Islet precursor cell (in vitro differentiated cells): ENCODE data around the gene SEPTIN2.
"Not testable (repeated sequence)": the region's sequence is repeated elsewhere in the genome, so short reads cannot be mapped to it uniquely, and the experiment has no call there.

Experiments used
- DNase-seq: peaks from one replicate; pipeline ENCODE4 v3.0.0-alpha.2; 2018

SEPTIN2 gene

GRCh38 chr2:241354668-241355658, 39.2 kb downstream of the SEPTIN2 start:
- peak; percentile 90 for DNase-seq

DNA sequence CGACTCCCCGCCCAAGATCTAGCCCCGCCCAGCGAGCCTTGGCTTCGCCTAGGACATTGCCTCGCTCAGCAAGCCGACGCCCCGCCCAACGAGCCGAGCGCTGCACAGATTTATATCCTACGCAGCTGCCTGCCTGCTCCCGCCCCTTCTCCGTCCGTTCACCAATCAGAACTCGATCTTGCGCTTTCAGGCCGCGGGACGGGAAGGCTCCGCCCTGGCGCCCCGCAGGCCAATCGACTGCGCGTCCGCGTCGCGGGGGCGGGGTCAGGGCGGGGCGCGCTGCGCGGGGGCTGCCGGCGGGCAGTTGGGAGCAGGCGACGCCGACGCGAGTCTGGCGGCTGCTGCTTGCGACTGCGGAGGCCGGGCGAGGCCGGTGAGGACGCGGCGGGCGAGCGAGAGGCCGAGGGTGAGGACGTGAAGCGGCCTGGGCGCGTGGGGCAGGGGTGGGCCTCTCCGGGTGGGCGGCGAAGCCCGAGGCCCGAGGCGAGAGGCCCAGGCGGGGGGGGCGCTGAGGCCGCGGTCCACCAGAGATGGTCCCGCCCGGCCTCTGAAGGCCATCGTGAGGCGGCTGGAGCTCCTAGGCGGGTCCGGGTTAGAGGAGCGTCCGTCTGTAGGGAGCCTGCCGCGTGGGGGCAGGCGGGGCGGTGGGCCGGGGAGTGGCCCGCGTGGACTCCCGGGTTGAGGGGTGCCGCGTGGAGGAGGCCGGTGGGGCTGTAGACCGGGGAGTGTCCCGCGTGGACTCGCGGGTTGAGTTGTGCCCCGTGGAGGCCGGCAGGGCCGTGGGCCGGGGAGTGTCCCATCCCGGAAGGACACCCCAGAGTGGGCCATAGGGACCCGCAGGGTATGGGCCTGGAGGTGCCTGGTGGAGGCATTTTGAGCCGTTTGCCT, 40.5 kb downstream of the SEPTIN2 start, which contains the start of gene FARP2:
Gene FARP2 (plus strand): TSS at position 303 of the 888 bp plus-strand sequence. CDS start 16,823 bp downstream, outside the sequence.
- DNase-seq, result peak; percentile 100

GRCh38 chr2:241356871-241357260, 41.1 kb downstream of the SEPTIN2 start:
- DNase-seq, result no peak

- DNase-seq, result no peak
Observed at GRCh38 chr2:241357531-241357930, 41.8 kb downstream of the SEPTIN2 start.

DNA sequence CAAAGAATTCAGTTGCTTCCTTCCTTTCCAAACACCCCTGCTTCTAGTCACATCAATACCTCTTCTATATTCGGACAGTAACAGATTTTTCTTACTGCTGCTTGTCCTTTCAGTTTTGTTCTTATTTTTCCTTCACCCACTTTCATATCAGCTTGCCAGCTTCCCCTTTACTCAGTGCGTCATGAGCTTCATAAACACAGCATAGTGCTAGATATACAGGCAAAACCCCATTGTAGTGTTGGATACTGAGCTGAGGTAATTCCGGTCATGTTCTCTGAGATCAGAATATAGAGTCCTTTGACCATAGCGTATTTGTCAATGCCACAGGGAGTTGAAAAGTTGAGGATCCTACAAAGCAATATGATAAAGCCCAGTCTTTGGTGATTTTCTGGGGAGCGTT, 42.7 kb downstream of the SEPTIN2 start:
- DNase-seq, result no peak

DNA sequence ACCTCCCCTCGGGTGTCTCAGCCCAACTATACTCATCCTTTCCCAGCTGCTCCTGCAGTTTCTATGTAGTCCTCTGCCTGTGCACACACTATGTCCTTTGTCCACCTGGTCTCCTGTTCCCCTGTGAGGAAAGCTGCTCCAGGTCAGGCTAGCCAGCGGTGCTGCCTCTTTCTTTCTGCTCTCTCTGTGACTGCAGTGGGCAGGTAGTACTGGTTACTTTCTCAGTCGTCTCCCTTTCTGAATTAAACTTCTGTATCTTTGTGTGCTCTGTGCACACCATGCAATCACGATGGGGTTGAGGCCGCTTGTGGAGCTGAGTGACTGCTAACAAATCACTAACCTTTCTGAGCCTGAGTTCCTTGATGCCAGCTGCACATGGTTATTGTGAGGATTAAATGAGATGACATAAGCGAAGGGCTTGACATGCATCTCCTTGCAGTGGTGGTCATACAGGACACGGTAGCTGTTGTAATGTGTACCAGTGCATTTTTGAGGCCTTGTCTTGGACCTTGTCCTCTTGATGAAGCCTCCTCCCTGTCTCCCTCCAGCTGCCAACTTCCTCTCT, 43.8 kb downstream of the SEPTIN2 start:
- DNase-seq, result no peak

DNA sequence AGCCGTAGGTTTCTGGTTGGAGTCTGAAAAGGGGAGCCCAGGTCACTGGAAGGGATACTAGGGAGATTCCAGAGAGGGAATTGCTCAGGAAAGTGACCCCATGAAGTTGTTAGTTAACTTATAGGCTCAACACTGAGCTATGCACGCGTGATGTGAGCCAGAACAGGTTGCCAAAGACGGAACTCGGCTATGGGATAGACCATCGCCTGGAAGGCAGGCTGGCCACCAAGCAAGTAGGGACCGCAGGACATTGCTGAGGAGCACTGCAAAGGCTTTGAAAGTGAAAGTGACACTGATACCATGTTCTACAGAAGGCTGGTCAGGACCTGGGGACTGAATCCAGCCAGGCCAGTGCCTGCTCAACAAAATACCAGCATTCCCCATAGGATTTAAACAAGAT, 47.7 kb downstream of the SEPTIN2 start:
- DNase-seq, result no peak

GRCh38 chr2:241364781-241365180, 49.1 kb downstream of the SEPTIN2 start:
- DNase-seq, result no peak

GRCh38 chr2:241366678-241367077, 51.0 kb downstream of the SEPTIN2 start:
- no peak for DNase-seq

GRCh38 chr2:241368643-241369042, 52.9 kb downstream of the SEPTIN2 start:
- no peak for DNase-seq

GRCh38 chr2:241372361-241372992, 56.8 kb downstream of the SEPTIN2 start:
- no peak for DNase-seq

DNA sequence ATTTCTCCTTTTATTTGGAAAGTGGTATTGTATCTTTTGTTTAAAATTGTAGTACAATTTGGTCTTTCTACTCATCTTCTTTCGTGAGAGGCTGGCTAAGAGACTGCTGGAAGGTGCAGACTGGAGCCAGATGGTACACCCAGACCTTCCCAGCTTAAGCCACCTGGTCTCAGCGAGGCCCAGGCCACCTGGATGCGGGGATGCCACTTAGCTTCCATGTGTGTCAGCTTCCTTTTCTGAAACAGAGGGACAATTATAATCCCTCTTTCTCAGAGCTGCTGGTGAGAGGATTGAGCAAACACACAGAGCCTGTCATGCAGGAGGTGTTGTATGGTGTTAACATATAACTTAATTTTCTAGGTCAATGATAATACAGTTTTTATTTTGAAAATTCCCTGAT, 57.7 kb downstream of the SEPTIN2 start:
- DNase-seq, result no peak

DNA sequence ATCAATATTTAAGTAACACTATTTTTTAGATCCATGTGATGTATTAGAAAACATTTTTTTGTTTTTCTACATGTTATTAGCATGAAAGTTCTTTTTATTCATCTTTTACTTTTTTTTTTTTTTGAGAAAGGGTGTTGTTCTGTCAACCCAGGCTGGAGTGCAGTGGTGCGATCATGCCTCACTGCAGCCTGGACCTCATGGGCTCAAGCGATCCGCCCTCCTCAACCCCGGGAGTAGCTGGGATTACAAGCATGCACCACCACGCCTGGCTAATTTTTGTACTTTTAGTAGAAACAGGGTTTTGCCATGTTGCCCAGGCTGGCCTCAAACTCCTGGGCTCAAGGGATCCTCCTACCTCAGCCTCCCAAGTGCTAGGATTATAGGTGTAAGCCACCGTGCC, 58.2 kb downstream of the SEPTIN2 start:
- not testable (repeated sequence) for DNase-seq

DNA sequence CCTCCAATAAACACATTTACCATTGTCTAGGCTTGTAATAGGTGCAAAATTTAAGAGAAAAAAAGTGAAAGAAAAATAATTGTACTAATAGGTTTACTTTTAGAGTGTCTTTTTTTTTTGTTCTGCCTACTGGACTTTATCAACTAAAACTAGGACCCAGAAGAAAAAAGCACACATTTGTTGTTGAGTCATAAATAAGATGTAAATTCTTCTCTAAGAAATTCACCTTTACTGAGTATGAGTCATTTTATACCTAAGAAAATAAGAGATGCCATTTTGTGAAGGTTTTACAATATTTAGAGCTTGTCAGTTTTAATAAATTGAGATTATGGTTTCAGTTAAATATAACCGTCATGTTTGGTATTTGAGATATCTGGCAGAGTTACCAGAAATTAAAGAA, 59.6 kb downstream of the SEPTIN2 start:
- DNase-seq, result no peak

DNA sequence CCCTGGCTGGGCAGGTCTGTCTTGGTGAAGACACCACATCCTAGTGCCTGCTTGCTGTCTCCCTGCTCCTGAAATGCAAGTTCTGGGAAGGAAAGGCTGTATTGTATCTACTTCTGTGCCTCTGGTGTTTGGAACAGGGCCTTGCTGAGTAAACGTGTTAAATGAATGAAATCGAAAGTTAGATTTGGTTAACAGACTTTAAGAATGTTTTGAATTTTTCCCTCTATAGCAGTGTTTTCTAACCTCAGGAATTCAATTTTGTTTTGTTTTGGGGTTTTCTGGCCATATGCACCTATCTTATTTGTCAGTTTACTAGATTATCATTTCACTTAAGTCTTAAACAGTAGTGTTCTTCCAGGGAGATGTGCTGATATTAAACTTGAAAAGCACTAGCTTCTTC, 61.1 kb downstream of the SEPTIN2 start:
- no peak for DNase-seq

GRCh38 chr2:241378816-241379215, 63.1 kb downstream of the SEPTIN2 start:
- DNase-seq, result no peak

GRCh38 chr2:241379481-241380480, 64.1 kb downstream of the SEPTIN2 start:
- DNase-seq, result no peak

DNA sequence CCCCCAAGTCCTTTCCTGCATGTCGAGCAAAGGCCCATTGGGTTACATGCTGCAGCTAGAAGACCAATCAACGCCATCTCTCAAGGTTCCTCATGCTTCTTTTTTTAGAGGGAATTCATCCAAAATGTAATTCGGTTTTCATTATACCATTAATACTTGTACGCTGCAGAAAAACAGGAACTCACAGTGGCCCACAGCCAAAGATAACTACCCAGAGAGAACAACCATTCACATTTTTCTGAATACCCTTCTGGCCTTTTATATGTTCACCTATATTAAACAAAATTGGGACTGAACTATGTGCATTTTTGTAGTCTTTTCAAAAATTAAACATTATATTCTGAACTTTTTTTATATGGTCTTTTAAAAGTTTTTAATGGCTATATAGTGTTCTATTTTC, 66.1 kb downstream of the SEPTIN2 start:
- DNase-seq, result no peak

- DNase-seq, result not testable (repeated sequence)
Observed at GRCh38 chr2:241385450-241385849, 69.7 kb downstream of the SEPTIN2 start.

GRCh38 chr2:241386519-241386918, 70.8 kb downstream of the SEPTIN2 start:
- DNase-seq, result no peak

GRCh38 chr2:241389697-241390096, 74.0 kb downstream of the SEPTIN2 start:
- DNase-seq, result no peak
